Ureter (tissue), 1 donor: ENCODE results near the gene UBE2G2. TPM values are rescaled to one million over a fixed set of nuclear protein-coding genes. Genes with fewer than 3 reads are reported as not detected.
A peak's percentile ranks its signal among the peaks of the same experiment; 100 is the strongest.

ENCODE experiments used
- DNase-seq: peaks from one replicate; pipeline ENCODE4 v3.0.0-alpha.2; 2020; ENCODE audit warnings: low spot score
- total RNA-seq: library from RNA; stranded (reverse); gene quantifications from one replicate; pipeline ENCODE4 v1.2.4, GENCODE V29; 2023
- donor health status: DM: yes; HTN: yes; CAD: no.

Gene UBE2G2
- total RNA-seq, 1 donor from 2014 or later: 126 TPM

DNA sequence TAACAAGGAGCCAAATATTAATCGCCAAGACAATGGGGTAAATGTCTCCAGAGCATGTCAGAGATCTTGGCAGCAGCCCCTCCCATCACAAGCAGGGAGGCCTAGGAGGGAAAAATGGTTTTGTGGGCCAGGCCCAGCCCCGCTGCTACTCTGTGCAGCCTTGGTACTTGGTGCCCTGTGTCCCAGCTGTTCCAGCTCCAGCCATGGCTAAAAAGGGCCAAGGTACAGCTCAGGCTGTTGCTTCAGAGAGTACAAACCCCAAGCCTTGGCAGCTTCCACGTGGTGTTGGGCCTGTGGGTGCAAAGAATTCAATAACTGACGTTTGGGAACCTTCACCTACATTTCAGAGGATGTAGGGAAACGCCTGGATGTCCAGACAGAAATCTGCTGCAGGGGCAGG is 10.4 kb downstream of the UBE2G2 start:
- no peak for DNase-seq

DNA sequence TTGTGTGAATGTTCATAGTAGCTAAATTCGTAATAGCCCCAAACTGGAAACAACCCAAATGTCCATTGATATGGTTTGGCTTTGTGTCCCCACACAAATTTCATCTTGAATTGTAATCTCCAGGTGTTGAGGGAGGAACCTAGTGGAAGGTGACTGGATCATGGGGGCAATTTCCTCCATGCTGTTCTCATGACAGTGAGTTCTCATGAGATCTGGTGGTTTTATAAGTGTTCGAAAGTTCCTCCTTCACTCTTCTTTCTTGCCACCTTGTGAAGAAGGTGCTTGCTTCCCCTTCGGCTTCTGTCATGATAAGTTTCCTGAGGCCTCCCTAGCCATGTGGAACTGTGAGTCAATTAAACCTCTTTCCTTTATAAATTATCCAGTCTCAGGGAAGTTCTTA is 11.3 kb downstream of the UBE2G2 start:
- DNase-seq: no peak

DNA sequence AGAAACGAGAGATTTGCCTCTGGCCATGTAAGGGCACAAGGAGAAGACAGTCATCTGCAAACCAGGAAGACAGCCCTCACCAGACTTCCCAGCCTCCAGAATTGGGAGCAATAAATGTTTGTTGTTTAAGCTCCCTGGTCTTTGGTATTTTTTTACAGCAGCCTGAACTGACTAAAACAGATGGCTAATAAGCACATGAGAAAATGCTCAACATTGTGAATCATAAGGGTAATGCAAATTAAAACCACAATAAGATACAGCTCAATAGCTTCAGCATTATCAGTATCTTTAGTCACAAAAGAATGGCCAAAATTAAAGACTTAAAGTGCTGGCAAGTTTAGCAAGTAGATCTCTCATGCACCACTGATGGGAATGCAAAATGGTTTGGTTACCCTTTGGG is 11.7 kb downstream of the UBE2G2 start:
- no peak for DNase-seq

DNA sequence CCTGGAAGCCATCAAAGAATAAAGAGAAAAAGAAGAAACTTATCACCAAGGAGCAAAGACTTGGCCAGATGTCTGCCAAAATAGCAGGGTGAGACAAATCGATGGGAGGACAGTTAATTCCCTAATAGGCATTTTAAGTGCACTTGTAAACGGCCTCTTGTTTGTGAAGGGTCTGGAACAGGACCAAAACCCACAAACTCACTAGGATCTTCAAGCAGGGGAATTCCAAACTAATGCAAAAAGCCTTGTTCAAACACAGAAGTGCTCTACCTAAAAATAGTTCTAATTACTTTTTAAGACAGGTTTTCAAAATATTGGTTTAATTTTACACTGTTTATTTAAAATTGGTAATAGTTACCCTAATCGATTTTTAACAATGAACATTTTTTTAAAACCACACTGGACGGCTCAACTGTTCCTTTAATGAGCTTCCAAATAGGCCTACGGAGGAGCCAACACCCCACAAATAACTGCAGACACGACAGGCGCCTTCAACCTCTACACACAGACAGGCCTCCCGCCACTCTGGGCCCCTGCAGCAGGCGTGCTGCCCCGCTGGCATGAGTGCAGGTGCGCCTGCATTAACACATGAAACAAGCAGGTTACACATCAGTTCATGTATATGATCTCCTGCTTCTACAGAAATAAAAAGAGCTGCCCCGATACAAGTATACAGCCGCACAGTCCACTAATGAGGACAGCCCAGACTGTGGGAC is 15.8 kb downstream of the UBE2G2 start:
- DNase-seq: no peak

DNA sequence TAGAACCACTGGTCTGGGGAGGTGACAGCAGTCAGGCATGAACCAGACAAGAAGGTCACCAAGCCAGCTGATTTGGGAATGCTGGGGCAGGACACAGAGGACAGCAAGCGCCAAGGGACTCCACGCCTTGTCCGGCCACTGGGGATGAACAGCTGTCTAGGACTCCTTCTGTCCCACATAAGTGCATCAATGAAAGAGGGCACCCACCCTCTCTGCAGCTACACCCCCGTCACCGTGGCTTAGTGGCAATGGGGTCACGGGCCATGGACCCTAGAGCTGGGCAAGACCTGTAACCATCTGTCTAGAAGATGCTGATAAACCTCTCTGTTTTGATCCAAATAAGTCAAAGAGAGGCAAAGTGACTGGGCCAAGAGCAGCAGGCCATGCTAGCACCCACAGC is 16.8 kb downstream of the UBE2G2 start:
- DNase-seq: no peak

DNA sequence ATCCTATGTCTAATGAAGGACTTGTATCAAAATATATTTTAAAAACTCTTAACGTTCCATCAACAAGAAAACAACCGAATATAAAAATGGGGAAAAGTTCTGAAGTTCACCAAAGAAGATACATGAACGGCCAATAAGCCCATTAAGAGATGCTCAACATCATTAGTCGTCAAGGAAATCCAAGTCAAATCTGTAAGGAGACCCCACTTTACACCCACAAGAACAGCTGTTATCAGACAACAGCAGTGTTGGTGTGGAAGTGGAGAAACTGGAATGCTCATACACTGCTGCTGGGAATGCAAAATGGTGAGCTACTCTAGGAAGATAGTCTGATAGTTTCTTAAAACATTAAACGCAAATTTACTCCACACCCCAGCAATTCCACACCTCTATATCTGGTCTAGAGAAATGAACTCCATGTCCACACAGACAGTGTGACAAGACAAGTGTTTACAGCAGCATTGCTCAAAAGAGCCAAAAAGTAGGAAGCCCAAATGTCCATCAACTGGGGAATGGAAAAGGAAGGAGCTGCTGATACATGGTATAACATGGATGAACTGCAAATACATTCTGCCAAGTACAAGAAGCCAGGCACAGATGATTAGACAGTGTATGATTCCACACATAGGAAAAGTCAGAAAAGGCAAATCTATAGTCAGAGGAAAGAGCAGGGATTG is 18.5 kb downstream of the UBE2G2 start:
- no peak for DNase-seq

DNA sequence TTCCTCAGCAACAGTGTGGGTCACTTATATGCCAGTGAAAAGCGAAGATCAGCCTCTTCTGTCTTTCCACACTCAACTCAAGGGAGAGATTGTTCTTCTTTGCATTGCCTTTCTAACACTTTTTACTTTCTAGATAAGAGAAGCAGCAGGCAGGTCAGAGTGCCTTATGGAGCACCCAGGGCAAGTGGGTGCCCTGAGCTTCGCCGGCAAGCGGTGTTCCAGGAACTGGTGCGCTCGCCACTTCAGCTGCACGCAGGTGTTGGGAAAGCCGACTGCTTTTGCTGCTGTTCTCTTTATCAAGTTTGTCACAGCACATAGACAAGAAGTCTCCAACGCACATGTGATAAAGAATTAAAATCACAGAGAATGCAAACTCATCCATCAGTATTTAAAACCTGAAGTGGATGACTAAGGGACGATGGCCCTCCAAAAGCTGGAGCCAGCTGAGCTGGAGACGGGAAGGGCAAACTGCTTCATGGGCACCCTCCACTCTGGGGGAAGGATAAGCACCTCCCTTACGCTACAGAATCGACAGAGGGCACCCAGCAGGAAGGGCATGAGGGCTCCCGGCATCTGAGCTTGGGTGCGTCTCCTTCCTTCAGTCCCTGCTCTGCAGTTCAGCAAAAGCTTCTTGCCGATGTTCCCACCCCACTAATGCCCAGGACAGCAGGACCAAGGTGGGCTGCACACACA is 20.7 kb downstream of the UBE2G2 start:
- DNase-seq: no peak

DNA sequence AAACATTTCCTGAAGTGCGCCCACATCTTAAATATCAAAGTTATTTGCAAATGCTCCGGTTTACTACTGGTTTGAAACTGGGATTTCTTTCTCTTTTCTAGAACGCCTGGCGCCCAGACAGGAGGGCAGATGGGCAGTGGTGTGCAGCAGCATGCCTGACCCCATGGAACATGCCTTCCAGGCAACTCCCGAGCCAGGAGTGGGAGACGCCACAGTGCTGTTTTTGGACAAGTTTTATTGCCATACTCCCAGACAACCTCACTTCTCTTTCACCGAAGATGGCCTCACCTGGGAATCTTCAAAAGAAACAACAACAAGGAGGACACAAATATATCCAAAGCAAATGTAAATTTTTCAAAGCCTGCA is 21.5 kb downstream of the UBE2G2 start:
- DNase-seq: no peak

DNA sequence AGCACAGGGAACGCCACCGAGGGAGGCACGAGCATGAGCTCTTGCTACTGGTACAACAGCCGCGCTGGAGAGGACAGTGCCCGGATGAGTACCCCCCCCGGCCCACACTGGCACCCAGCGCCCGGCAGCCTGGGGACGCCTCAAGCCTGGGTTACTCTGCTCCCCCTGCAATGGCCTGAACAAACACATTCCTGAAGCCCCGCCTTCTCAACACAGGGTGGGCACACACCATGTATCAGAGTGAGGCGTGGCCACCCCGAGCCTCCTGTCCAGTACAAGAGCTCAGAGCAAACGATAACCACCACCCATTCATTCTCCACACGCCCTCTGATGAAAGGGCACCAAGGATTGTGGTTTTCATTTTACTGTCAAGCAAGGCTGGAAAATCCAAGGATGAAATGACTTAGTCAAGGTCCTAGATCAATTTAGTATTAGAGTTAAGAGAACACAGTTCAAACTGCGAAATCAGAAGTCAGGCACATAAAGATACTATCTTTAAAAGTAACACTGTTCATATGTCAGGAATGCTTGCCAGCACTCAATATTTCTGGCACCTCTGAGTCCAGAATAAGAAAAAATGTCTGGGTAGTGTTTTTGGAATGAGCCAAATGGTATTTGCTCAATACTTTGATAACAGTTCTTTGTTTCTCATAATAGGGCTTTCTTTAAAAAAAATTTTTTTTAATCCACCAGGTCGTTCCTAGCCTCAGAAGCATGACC is 22.0 kb downstream of the UBE2G2 start:
- DNase-seq: no peak

DNA sequence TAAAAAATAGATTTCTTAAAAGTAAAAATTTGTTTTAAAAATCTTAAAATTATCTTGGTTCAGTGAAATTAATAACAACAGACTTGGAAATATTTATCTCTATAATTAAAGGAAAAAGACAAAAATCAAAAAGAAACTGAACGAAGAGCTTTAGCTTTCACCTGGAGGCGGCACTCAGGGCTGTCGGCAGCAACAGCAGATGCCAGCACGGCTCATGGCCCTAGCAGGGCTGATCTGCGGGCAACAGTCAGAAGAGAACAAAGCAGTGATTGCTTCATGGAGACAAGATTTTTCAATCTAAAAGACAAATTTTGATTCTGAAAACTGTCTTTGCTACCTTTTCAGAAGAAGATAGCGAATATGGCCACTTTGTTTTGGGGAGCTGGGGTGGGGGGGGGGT is 22.6 kb downstream of the UBE2G2 start:
- DNase-seq: no peak

DNA sequence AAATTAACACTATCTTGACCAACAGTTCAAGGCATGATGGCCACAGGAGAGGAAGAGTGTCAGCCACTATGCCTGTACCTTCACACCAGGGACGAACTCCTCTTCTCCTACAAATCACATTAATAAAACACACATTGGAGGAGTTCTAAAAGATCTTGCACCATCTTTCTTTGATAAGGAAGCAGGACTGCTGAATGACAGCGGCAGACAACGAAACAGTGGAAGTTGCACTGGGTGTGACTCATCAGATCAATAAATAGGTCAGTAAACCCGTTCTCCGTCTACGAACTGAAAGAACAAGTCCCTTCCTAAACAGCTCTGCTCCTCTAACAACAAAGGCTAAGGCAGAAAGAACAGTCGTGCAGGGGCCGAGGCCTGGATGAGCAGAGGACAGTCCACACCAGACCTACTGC is 23.1 kb downstream of the UBE2G2 start:
- DNase-seq: no peak

DNA sequence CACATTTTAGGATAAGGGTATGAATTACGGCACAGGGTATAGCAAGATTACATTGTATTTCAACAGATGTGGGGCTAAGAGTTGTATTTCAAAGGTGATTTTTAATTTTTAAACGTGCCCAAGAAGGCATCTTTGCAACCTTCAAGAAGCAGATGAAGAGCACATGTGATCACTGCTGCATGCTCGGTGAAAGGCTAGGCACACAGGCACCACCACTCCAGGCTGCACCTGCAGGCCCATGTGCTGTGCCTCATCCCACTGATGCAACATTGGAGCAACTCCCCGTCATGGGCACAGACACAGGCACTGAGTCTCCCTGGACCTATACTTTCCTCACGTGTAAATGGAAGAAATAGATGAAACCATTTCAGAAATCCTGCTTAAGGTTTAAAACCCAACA is 23.5 kb downstream of the UBE2G2 start:
- DNase-seq: no peak

DNA sequence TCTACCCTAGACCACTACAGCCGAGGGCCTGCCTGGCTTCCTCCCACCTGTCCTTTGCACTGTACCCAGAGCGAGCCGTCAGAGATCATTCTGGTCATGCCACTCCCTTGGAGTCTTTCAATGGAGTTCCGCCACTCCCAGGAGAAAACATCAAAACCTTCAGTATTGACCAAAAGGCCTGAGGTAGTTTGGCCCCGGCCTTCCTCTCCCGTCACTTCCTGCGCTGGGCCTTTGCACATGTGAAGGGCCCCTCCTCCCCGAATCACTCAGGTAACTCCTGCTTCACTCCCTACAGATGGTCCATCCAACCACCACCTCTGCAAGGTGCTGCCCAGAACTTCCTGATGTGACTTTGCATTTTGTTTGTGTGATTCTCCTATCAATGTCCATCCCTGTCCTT is 26.6 kb downstream of the UBE2G2 start:
- DNase-seq: no peak

DNA sequence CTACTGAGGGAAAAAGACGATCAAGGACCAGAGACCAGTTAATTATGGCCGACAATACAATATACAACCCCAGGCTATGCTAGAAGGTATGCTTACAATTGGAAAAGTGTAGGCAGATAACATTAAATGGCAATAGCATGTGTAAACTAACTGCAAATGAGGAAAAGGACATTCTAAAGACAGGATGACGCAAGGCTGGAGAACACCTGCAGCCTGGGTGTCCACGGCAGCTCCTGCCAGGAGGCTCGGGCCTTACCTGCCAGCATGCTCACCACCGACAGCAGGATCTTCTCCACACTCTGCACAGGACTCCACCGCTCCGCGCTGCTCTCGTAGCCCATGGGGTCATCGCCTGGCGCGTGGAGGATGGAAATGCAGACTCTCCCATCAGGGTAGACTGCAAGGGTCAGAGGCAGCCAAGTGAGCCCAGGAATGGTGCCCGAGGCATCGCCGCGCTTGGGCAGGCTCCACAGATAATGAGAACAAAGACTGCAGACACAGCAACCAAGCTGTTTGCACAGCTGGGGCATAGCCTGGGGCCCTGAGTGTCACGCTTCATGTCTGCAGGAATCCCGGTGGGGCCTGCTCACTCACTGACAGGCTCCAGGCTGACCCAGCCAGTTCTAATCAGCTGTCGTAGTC is 28.2 kb downstream of the UBE2G2 start:
- no peak for DNase-seq

DNA sequence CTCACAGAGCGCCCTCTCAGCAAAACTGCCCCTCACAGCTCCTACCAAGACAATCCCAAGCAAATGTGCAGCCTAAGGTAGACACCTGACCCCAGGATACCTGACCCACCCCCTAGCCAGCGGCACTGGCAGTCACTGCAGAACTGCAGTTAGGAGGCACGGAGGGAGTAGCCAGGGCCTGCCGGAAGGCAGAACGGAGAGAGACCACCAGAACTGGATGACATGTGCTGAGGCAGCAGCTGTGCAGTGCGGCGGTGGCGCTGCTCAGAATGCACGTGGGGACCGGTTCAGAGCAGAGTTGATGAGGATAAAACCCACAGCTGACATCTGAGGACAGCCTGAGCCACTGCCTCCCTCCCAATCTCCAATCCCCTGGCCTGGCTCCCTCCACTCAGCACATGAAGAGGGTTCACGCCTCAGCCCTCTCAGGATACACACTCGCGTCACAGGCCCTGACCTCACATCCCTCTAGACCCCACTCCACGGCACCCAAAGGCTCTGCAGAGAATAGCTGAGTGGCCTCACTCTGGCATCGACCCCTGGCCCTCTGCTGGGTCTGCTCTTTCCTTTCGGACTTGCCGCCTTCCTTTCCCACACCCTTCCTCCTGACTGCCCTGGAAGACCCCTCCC is 29.6 kb downstream of the UBE2G2 start:
- no peak for DNase-seq

DNA sequence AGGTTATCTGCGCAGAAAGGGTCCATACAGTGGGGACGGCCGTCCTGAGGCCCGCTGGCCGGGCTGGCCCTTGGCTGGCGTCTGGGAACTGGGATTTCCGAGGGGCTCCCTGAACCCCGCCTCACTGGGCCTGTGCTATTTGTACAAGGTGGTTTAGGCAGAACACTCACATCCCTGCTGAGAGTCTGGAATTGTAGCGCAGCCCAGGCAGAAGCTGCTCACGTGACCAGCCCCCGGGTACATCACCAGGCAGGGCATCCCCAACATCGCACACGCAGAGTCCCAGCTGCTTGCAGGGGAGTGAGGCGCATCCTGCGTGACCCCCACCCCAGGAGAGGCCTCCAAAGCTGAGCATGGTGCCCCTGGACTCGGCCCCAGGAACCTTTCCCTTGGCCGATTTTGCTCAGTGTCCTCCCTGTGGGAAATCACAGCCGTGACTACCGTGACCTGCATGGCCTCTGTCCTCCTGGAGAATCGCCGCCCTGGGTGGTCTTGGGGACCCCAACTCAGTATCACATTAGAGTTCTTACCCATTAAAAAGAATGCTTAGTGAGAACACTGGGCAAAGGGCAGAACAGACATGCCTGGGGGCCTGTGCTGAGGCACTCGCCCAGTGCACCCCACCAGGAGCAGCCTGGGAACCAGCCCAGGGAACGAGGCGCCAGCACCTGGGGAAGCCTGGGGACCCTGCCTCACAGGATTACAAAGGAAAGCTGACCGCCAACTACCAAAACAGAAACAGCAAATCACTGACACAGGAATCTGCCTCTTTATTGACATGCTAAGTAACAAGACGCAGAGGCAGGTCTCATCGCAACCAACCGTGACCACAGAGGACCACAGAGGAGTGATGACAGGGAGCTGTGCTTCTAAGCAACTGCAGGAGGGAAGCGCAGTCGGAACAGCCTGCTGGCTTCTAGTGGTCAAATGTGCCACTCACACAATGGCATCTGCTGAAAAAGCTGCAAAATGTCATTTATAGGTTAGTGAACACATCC is 33.5 kb downstream of the UBE2G2 start:
- peak; percentile 37 for DNase-seq

DNA sequence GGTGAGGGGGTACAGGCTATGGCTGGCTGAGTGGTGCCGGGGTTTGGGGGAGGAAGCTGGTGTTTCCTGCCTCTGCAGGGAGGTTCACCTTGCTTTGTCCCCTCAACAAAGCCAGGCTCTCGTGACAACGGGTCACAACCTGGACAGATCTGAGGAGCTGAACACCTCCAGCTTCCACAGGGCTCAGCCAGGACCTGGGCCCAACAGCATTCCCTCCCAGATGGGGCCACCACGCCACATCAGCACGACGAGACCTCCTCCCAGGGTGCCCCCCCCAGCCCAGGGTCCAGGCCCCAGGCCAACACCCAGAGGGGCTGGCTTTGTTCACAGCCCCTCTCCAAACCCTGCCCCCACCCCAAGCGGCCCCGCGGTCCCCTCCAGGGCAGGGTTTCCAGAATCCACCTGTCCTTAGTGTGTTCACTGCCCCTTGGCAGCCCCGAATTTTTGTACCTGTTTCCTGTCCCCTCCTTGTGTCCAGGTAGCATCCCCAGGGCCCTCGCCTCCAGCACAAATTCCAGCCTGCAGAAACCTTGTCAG is 34.7 kb downstream of the UBE2G2 start:
- DNase-seq: no peak

DNA sequence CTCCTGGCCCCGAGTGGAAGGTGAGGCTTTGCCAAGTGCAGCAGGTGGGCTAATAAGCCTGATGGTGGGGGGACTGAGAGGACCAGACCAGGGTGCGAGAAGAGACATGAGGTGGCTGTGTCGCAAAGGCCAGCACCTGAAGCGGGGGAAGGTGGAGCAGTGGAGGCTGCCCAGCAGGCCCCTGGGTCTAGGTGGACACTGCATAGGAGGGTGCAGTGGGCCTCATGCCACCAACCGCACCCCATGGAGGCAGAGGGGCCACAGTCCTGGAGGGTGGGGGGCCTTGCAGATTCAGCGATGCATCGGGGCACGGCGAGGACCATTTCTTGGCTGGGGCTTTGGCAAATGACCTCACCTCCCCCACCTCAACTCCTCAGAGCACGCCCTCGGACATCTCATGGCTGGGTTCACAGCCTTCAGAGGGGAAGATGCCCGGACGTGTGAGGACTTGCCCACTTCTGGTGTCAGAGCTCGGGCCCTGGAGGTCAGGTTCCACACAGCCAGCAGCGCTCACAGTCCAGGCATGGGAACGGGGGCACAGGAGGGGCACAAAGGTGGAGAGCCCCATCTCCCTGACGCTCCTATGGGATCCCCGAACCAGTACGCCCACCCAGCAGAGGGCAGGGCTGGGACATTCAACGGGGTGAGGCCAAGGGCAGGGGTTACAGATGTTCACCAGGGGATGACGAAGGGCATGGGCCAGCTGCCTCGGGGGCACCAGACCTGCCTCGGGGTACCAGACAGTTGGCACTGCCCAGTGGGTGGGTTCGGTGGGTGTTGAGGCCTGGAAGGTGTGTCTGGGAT is 35.4 kb downstream of the UBE2G2 start:
- DNase-seq: no peak
